PC-3 (cell line): ENCODE measurements around the gene CRB2. TPM values are rescaled to one million over a fixed set of nuclear protein-coding genes. Genes with fewer than 3 reads are reported as not detected.

ENCODE experiments used
- ATAC-seq: fragments of 200-7000 bp; cut with Tn5 transposase; 2 replicates; pipeline ENCODE4 v1.9.1; 2020; ENCODE audit warnings: mild to moderate bottlenecking, moderate library complexity
- BruUV-seq: library from RNA; stranded (reverse); fragments of 400-500 nt; replicated peaks from 2 replicates; lab custom pipeline; 2021; lab: Mats Ljungman, UMichigan
- CTCF ChIA-PET: fragments of 300-600 bp; sonication (Branson Sonifier 250); formaldehyde crosslinking; loops from one replicate; lab custom pipeline; 2022; ENCODE audit warnings: antibody characterized with exemption; lab: Charles Lee
- POLR2A ChIA-PET: fragments of 300-600 bp; sonication (Branson Sonifier 250); formaldehyde crosslinking; loops from one replicate; lab custom pipeline; 2022; ENCODE audit warnings: antibody characterized with exemption; ENCODE audit not compliant: unreplicated experiment; lab: Charles Lee
- DNase-seq: peaks from one replicate; pipeline ENCODE4 v3.0.0-alpha.2; 2015
- H2AFZ ChIP-seq: fragments of 300-600 bp; sonication (generic); 2 replicates; pipeline ENCODE4 v1.6.0; 2016; ENCODE audit warnings: antibody characterized with exemption, low read length
- H3F3A ChIP-seq: fragments of 300-600 bp; sonication (generic); one replicate; pipeline ENCODE4 v1.6.0; 2017; ENCODE audit warnings: antibody characterized with exemption, low read length, control low read depth, mild to moderate bottlenecking; ENCODE audit not compliant: unreplicated experiment
- H3K27ac ChIP-seq: fragments of 300-600 bp; sonication (generic); 2 replicates; pipeline ENCODE4 v1.5.1; 2016; ENCODE audit warnings: mild to moderate bottlenecking, low read length
- H3K27me3 ChIP-seq: fragments of 300-600 bp; sonication (generic); 2 replicates; pipeline ENCODE4 v1.6.1; 2016; ENCODE audit warnings: low read length, mixed read lengths
- H3K36me3 ChIP-seq: fragments of 300-600 bp; sonication (generic); 2 replicates; pipeline ENCODE4 v1.6.1; 2016; ENCODE audit warnings: low read depth, mixed run types, low read length, mixed read lengths
- H3K4me1 ChIP-seq: fragments of 300-600 bp; sonication (generic); 2 replicates; pipeline ENCODE4 v1.5.1; 2016; ENCODE audit warnings: low read length; ENCODE audit not compliant: insufficient read depth
- H3K4me2 ChIP-seq: fragments of 300-600 bp; sonication (generic); 2 replicates; pipeline ENCODE4 v1.6.0; 2016; ENCODE audit warnings: low read length
- H3K4me3 ChIP-seq: fragments of 300-600 bp; sonication (generic); 2 replicates; pipeline ENCODE4 v1.5.1; 2016; ENCODE audit warnings: mild to moderate bottlenecking, low read length, mixed read lengths
- H3K79me2 ChIP-seq: fragments of 300-600 bp; sonication (generic); 2 replicates; pipeline ENCODE4 v1.6.1; 2017; ENCODE audit warnings: low read length, mixed read lengths
- H3K9ac ChIP-seq: fragments of 300-600 bp; sonication (generic); 2 replicates; pipeline ENCODE4 v1.6.0; 2016; ENCODE audit warnings: mild to moderate bottlenecking, low read length
- H3K9me2 ChIP-seq: fragments of 300-600 bp; sonication (generic); replicated peaks from 2 replicates; pipeline ENCODE4 v1.6.1; 2016; ENCODE audit warnings: mixed run types, low read length, mixed read lengths
- H3K9me3 ChIP-seq: fragments of 300-600 bp; sonication (generic); 2 replicates; pipeline ENCODE4 v1.6.1; 2016; ENCODE audit warnings: low read length, mixed read lengths
- H4K20me1 ChIP-seq: fragments of 300-600 bp; sonication (generic); 2 replicates; pipeline ENCODE4 v1.6.1; 2016; ENCODE audit warnings: low read length, mixed read lengths
- CTCF ChIP-seq: fragments of 300-600 bp; sonication (generic); conservative IDR thresholded peaks from 2 replicates; pipeline ENCODE4 v1.5.1; 2017; ENCODE audit warnings: antibody characterized with exemption, low read depth, mild to moderate bottlenecking, low read length
- EZH2 ChIP-seq: fragments of 300-600 bp; sonication (generic); IDR thresholded peaks from one replicate; pipeline ENCODE4 v1.6.1; 2017; ENCODE audit warnings: antibody characterized with exemption, mild to moderate bottlenecking, low read length; ENCODE audit not compliant: unreplicated experiment
- EZH2phosphoT487 ChIP-seq: fragments of 300-600 bp; sonication (generic); IDR thresholded peaks from 2 replicates; pipeline ENCODE4 v1.6.1; 2018; ENCODE audit warnings: mild to moderate bottlenecking, antibody characterized with exemption, low read length, borderline replicate concordance
- intact Hi-C: fragments of 100-400 bp; cut with micrococcal nuclease; formaldehyde crosslinking; loops from 2 replicates; pipeline ENCODE4 v1.9.0; 2023
- total RNA-seq: library from RNA; depleted of rRNA; stranded (reverse); fragments of >200 nt; gene quantifications from 2 replicates; pipeline ENCODE4 v1.2.3, GENCODE V29; 2014

CRB2 gene
- total RNA-seq, 1 experiment from 2014 or later = not detected

- POLR2A ChIA-PET = no interaction called here
- Histone ChIP-seq H3K4me1 (no peaks in the 10 kb centered on the region), H2AFZ (peak overlapping the region; percentile 42; the same call in 1 of the 2 replicates), H4K20me1 (no peaks in the 10 kb centered on the region), H3K9me3 (no peaks in the 10 kb centered on the region), H3K79me2 (no peaks in the 10 kb centered on the region), H3F3A (no peaks in the 10 kb centered on the region), H3K27ac (no peak overlapping the region), H3K27me3 (no peaks in the 10 kb centered on the region), H3K9me2 (no peaks in the 10 kb centered on the region), H3K4me2 (no peak overlapping the region), H3K4me3 (no peak overlapping the region), H3K9ac (no peak overlapping the region), H3K36me3 (no peaks in the 10 kb centered on the region)
- intact Hi-C loops = loop anchor here (1.0 to 5.0 kb wide), 2 partner anchors 31 to 247 kb away; no protein-coding TSS in a partner anchor
- peak; percentile 56 for DNase-seq
- no peak for TF ChIP-seq EZH2
- TF ChIP-seq CTCF = peak; percentile 78
- peak; percentile 83 for ATAC-seq
- no TSS peak for BruUV-seq
- CTCF ChIA-PET = no interaction called here
Observed at GRCh38 chr9:123353984-123354591, 1.9 kb upstream of the CRB2 start.

- CTCF ChIA-PET = no interaction called here
- no peak for TF ChIP-seq EZH2phosphoT487
- TF ChIP-seq EZH2 = no peak
- no peak for TF ChIP-seq CTCF
- H3K27ac ChIP-seq = no peak overlapping the region
- no peaks in the 10 kb centered on the region for H3K79me2 ChIP-seq
- POLR2A ChIA-PET = no interaction called here
- H3K36me3 ChIP-seq = no peaks in the 10 kb centered on the region
- H3K9me2 ChIP-seq = no peaks in the 10 kb centered on the region
- H3F3A ChIP-seq = no peaks in the 10 kb centered on the region
- no peak for ATAC-seq
- no peak overlapping the region for H3K4me3 ChIP-seq
- no peak overlapping the region for H3K4me2 ChIP-seq
- no peak for DNase-seq
- H3K9ac ChIP-seq = no peak overlapping the region
- no peaks in the 10 kb centered on the region for H3K9me3 ChIP-seq
- no peaks in the 10 kb centered on the region for H4K20me1 ChIP-seq
- intact Hi-C loops = loop anchor here (1.0 to 5.0 kb wide), 2 partner anchors 30 to 248 kb away; no protein-coding TSS in a partner anchor
- BruUV-seq = no TSS peak
- H3K4me1 ChIP-seq = no peaks in the 10 kb centered on the region
- no peaks in the 10 kb centered on the region for H3K27me3 ChIP-seq
- no peak overlapping the region for H2AFZ ChIP-seq
Observed at GRCh38 chr9:123354806-123355508, 1.0 kb upstream of the CRB2 start.
